B cell (primary cell): ENCODE measurements around the gene TK2.
A peak's percentile ranks its signal among the peaks of the same experiment; 100 is the strongest.

Source experiments
- EZH2 ChIP-seq: IDR thresholded peaks from 2 replicates; pipeline ENCODE4 v1.6.1; 2012; ENCODE audit warnings: borderline replicate concordance, low read depth, mild to moderate bottlenecking, moderate library complexity, low read length; ENCODE audit not compliant: insufficient read depth, poor library complexity, severe bottlenecking
- TF ChIP-seq, protein P1 (sequence below): fragments of 200-600 bp; IDR thresholded peaks from one replicate; pipeline ENCODE4 v1.8.0; 2022; ENCODE audit warnings: antibody characterized with exemption, mild to moderate bottlenecking

- TF ChIP-seq, protein P1, sequence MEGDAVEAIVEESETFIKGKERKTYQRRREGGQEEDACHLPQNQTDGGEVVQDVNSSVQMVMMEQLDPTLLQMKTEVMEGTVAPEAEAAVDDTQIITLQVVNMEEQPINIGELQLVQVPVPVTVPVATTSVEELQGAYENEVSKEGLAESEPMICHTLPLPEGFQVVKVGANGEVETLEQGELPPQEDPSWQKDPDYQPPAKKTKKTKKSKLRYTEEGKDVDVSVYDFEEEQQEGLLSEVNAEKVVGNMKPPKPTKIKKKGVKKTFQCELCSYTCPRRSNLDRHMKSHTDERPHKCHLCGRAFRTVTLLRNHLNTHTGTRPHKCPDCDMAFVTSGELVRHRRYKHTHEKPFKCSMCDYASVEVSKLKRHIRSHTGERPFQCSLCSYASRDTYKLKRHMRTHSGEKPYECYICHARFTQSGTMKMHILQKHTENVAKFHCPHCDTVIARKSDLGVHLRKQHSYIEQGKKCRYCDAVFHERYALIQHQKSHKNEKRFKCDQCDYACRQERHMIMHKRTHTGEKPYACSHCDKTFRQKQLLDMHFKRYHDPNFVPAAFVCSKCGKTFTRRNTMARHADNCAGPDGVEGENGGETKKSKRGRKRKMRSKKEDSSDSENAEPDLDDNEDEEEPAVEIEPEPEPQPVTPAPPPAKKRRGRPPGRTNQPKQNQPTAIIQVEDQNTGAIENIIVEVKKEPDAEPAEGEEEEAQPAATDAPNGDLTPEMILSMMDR, result no peak
- peak; percentile 11 for TF ChIP-seq EZH2
These were observed 29.0 kb upstream of the TK2 start, which contains the start of gene CMTM2 for GRCh38 chr16:66578651-66579531.
